Fibroblast of villous mesenchyme (primary cell): ENCODE results near the gene ICAM3. TPM values are rescaled to one million over a fixed set of nuclear protein-coding genes. Genes with fewer than 3 reads are reported as not detected.

Experiments
- DNase-seq: peaks from one replicate; pipeline ENCODE4 v3.0.0-alpha.2; 2010; ENCODE audit warnings: low read depth
- H3K4me3 ChIP-seq: 2 replicates; pipeline ENCODE4 v1.5.1; 2011; ENCODE audit warnings: low read depth, mild to moderate bottlenecking, low read length
- CTCF ChIP-seq: IDR thresholded peaks from 2 replicates; pipeline ENCODE4 v1.5.1; 2012; ENCODE audit warnings: low read depth, mild to moderate bottlenecking, low read length; ENCODE audit not compliant: insufficient read depth
- total RNA-seq: library from RNA; depleted of rRNA; stranded (reverse); fragments of >200 nt; gene quantifications from 2 replicates; pipeline ENCODE4 v1.2.3, GENCODE V29; 2012

ICAM3 gene
- total RNA-seq, 1 donor = 4.3 TPM

DNA sequence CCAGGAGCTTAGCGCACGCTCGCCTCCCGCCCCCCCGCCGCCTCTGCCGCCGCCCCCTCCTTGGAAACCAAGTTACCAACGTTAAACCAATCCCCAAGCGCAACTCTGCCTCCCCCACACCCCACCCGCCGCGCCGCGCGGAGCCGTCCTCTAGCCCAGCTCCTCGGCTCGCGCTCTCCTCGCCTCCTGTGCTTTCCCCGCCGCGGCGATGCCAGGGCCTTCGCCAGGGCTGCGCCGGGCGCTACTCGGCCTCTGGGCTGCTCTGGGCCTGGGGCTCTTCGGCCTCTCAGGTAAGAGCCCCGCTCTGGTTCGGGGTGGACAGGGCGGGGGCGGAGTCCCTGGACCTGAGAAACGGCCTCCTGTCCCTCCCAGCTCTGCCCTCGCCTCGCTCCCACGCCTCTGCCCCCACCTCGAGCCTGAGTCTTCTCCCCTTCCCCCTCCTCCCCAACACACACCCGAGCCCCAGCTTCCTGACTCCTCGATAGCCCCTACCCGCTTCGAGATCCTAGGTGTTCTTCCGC is 49.5 kb downstream of the ICAM3 start, which contains the start of gene ICAM5:
Gene ICAM5, plus strand, starts transcription at position 117 of the 521 bp plus-strand sequence. Its CDS starts 92 bp downstream, at position 209.
- TF ChIP-seq CTCF = no peak
- DNase-seq = peak; percentile 34
- H3K4me3 ChIP-seq = peak within 1 kb of the TSS; percentile 67

GRCh38 chr19:10289167-10289835 is 50.1 kb downstream of the ICAM3 start:
- H3K4me3 ChIP-seq = peak overlapping the region; percentile 67
- peak; percentile 56 for DNase-seq
- TF ChIP-seq CTCF = no peak

GRCh38 chr19:10288662-10289166 is 50.7 kb downstream of the ICAM3 start:
- DNase-seq = peak; percentile 69
- H3K4me3 ChIP-seq = peak overlapping the region; percentile 67

DNA sequence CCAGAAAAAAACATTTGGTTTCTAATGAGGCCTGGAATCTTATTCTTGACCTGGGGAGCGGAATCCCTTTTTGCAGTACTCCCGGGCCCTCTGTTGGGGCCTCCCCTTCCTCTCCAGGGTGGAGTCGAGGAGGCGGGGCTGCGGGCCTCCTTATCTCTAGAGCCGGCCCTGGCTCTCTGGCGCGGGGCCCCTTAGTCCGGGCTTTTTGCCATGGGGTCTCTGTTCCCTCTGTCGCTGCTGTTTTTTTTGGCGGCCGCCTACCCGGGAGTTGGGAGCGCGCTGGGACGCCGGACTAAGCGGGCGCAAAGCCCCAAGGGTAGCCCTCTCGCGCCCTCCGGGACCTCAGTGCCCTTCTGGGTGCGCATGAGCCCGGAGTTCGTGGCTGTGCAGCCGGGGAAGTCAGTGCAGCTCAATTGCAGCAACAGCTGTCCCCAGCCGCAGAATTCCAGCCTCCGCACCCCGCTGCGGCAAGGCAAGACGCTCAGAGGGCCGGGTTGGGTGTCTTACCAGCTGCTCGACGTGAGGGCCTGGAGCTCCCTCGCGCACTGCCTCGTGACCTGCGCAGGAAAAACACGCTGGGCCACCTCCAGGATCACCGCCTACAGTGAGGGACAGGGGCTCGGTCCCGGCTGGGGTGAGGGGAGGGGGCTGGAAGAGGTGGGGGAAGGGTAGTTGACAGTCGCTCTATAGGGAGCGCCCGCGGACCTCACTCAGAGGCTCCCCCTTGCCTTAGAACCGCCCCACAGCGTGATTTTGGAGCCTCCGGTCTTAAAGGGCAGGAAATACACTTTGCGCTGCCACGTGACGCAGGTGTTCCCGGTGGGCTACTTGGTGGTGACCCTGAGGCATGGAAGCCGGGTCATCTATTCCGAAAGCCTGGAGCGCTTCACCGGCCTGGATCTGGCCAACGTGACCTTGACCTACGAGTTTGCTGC is 52.4 kb downstream of the ICAM3 start, which contains the start of gene ICAM4:
Gene ICAM4, plus strand, starts transcription at position 153 of the 935 bp plus-strand sequence. Its CDS starts 58 bp downstream, at position 211.
- TF ChIP-seq CTCF = no peak
- peak; percentile 66 for DNase-seq
- peak within 1 kb of the TSS; percentile 45 for H3K4me3 ChIP-seq

More at GRCh38 chr19:10288662-10289166, 50.7 kb downstream of the ICAM3 start:
- no peak for TF ChIP-seq CTCF

GRCh38 chr19:10285393-10285792 is 54.0 kb downstream of the ICAM3 start:
- DNase-seq = no peak
- H3K4me3 ChIP-seq = no peak overlapping the region
- TF ChIP-seq CTCF = no peak

- TF ChIP-seq CTCF = no peak
- no peak overlapping the region for H3K4me3 ChIP-seq
- no peak for DNase-seq
These were observed 54.5 kb downstream of the ICAM3 start for GRCh38 chr19:10284960-10285278.
